Gastroesophageal sphincter (tissue), 3 donors: ENCODE data around the gene ERO1A.

Experiments used
- EP300 ChIP-seq: sonication (generic); formaldehyde crosslinking; IDR thresholded peaks from one replicate; pipeline ENCODE4 v1.6.1; 2017; ENCODE audit warnings: antibody characterized with exemption, mild to moderate bottlenecking
- POLR2A ChIP-seq, 2 donors: fragments of 450-650 bp; IDR thresholded peaks; one replicate each; pipeline ENCODE4 v1.6.1; 2017; ENCODE audit warnings: antibody characterized with exemption in 2 of 2, mild to moderate bottlenecking in 2 of 2, moderate library complexity in 1 of 2
- TF ChIP-seq, protein P1 (sequence below), 4 experiments: fragments of 200-600 bp in 2 of 4; fragments of 450-650 bp in 2 of 4; sonication (generic) in 1 of 4; IDR thresholded peaks; one replicate each; pipeline ENCODE4 v1.5.1; 2017 to 2019; ENCODE audit warnings: antibody characterized with exemption in 4 of 4, mild to moderate bottlenecking in 2 of 4, moderate library complexity in 2 of 4

GRCh38 chr14:52661314-52661713 is 34.0 kb downstream of the ERO1A start:
- TF ChIP-seq, protein P1, sequence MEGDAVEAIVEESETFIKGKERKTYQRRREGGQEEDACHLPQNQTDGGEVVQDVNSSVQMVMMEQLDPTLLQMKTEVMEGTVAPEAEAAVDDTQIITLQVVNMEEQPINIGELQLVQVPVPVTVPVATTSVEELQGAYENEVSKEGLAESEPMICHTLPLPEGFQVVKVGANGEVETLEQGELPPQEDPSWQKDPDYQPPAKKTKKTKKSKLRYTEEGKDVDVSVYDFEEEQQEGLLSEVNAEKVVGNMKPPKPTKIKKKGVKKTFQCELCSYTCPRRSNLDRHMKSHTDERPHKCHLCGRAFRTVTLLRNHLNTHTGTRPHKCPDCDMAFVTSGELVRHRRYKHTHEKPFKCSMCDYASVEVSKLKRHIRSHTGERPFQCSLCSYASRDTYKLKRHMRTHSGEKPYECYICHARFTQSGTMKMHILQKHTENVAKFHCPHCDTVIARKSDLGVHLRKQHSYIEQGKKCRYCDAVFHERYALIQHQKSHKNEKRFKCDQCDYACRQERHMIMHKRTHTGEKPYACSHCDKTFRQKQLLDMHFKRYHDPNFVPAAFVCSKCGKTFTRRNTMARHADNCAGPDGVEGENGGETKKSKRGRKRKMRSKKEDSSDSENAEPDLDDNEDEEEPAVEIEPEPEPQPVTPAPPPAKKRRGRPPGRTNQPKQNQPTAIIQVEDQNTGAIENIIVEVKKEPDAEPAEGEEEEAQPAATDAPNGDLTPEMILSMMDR (IDR thresholded peaks at IDR 0.05): no peak
- TF ChIP-seq POLR2A (IDR thresholded peaks at IDR 0.05) (no peak), EP300 (no peak)
